DOHH2 (cell line): Measurements from ENCODE around the gene SMCR8.

Experiments used
- H3F3A ChIP-seq: fragments of 200-600 bp; sonication (generic), shearing (Covaris generic); 2 replicates; pipeline ENCODE4 v1.6.0; 2016; ENCODE audit warnings: antibody characterized with exemption, mild to moderate bottlenecking; ENCODE audit not compliant: control insufficient read depth, insufficient read depth
- H3K27ac ChIP-seq: fragments of 200-600 bp; sonication (generic); 2 replicates; pipeline ENCODE4 v1.5.1; 2014; ENCODE audit warnings: low read depth, mild to moderate bottlenecking, low read length, moderate library complexity
- H3K27me3 ChIP-seq: fragments of 200-600 bp; sonication (generic); 2 replicates; pipeline ENCODE4 v1.6.1; 2014; ENCODE audit warnings: mild to moderate bottlenecking, low read length, mixed read lengths; ENCODE audit not compliant: control insufficient read depth
- H3K36me3 ChIP-seq: fragments of 200-600 bp; sonication (generic); 2 replicates; pipeline ENCODE4 v1.6.1; 2014; ENCODE audit warnings: mild to moderate bottlenecking, low read length, moderate library complexity, mixed read lengths; ENCODE audit not compliant: control insufficient read depth
- H3K4me1 ChIP-seq: fragments of 200-600 bp; sonication (generic); 2 replicates; pipeline ENCODE4 v1.6.1; 2014; ENCODE audit warnings: mild to moderate bottlenecking, low read length, mixed read lengths; ENCODE audit not compliant: control insufficient read depth
- H3K4me2 ChIP-seq: fragments of 200-600 bp; sonication (generic); 2 replicates; pipeline ENCODE4 v1.6.0; 2014; ENCODE audit warnings: mild to moderate bottlenecking, low read length, moderate library complexity
- H3K4me3 ChIP-seq: fragments of 200-600 bp; sonication (generic); 2 replicates; pipeline ENCODE4 v1.5.1; 2014; ENCODE audit warnings: mild to moderate bottlenecking, low read length, mixed read lengths
- H3K79me2 ChIP-seq: fragments of 200-600 bp; sonication (generic); 2 replicates; pipeline ENCODE4 v1.6.1; 2014; ENCODE audit warnings: mild to moderate bottlenecking, low read length, mixed read lengths; ENCODE audit not compliant: control insufficient read depth
- H3K9me2 ChIP-seq: fragments of 200-600 bp; sonication (generic); replicated peaks from 2 replicates; pipeline ENCODE4 v1.6.1; 2014; ENCODE audit warnings: mild to moderate bottlenecking, low read length, mixed read lengths; ENCODE audit not compliant: control insufficient read depth
- H3K9me3 ChIP-seq: fragments of 200-600 bp; sonication (generic); 2 replicates; pipeline ENCODE4 v1.6.1; 2014; ENCODE audit warnings: antibody characterized with exemption, low read length, mixed read lengths; ENCODE audit not compliant: control insufficient read depth, insufficient read depth
- H4K20me1 ChIP-seq: fragments of 200-600 bp; sonication (generic); 2 replicates; pipeline ENCODE4 v1.6.0; 2014; ENCODE audit warnings: low read depth, mild to moderate bottlenecking, antibody characterized with exemption, low read length, moderate library complexity; ENCODE audit not compliant: control insufficient read depth, insufficient read depth
- EZH2phosphoT487 ChIP-seq: fragments of 200-600 bp; sonication (generic); IDR thresholded peaks from 2 replicates; pipeline ENCODE4 v1.6.1; 2017; ENCODE audit warnings: borderline replicate concordance, mild to moderate bottlenecking, antibody characterized with exemption, low read length, moderate library complexity, mixed read lengths
- TF ChIP-seq, protein P1 (sequence below): fragments of 200-600 bp; sonication (generic); IDR thresholded peaks from one replicate; pipeline ENCODE4 v1.5.1; 2014; ENCODE audit warnings: antibody characterized with exemption, mild to moderate bottlenecking, low read depth, low read length; ENCODE audit not compliant: poor library complexity, severe bottlenecking

Gene SMCR8, protein sequence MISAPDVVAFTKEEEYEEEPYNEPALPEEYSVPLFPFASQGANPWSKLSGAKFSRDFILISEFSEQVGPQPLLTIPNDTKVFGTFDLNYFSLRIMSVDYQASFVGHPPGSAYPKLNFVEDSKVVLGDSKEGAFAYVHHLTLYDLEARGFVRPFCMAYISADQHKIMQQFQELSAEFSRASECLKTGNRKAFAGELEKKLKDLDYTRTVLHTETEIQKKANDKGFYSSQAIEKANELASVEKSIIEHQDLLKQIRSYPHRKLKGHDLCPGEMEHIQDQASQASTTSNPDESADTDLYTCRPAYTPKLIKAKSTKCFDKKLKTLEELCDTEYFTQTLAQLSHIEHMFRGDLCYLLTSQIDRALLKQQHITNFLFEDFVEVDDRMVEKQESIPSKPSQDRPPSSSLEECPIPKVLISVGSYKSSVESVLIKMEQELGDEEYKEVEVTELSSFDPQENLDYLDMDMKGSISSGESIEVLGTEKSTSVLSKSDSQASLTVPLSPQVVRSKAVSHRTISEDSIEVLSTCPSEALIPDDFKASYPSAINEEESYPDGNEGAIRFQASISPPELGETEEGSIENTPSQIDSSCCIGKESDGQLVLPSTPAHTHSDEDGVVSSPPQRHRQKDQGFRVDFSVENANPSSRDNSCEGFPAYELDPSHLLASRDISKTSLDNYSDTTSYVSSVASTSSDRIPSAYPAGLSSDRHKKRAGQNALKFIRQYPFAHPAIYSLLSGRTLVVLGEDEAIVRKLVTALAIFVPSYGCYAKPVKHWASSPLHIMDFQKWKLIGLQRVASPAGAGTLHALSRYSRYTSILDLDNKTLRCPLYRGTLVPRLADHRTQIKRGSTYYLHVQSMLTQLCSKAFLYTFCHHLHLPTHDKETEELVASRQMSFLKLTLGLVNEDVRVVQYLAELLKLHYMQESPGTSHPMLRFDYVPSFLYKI

DNA sequence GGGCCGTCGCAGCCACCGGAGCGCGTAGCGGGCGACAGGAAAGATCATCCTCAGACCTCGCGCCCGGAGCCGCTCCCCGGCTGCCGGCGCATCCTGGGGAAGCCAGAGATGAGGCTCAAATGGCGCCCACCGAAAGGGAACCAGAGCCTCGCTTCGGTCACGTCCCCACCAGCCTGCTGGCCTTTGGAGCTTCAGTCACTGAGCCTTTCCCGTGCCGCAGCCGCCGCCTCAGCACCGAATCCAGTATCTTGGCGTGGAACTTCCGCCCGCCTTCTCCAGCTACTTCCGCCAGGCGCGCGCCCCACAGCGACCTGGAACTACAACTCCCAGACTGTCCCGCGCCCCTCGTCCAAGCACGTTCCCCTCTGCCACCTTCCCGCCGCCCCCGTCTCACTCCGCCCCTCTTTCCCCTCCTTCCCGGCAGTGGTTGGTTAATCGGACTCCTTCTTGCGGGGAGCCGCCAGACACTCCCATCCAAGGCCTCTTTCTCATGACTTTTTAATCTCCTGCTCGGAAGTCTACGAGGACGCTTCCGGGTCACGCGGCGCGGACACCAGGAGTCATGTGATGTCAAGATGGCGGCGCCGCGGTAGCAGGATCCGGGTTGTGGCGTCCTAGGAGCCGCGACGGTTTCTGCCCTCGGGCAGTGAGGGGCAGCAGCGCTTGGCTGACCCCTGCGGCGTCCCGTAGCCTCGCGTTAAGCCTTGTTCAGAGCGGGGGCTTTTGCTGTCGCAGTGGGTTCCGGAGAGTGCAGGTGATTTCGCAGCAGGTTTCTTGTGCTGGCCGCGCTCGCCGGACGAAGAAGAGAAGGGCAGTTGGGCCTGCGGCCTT lies at the start of gene SMCR8, which contains the start of gene TOP3A:
SMCR8 (plus strand) TSS at position 563 of the 831 bp plus-strand sequence. CDS start 497 bp downstream, outside the sequence.
TOP3A (minus strand) TSS at position 264 of the 831 bp plus-strand sequence; CDS start at position 48, 216 bp downstream.
- Histone ChIP-seq H3K9me2 (no peaks in the 10 kb centered on the region), H3K4me2 (peak within 1 kb of the TSS; percentile 70), H3K27ac (peak within 1 kb of the TSS; percentile 81), H3K4me3 (peak within 1 kb of the TSS; percentile 94), H3K27me3 (no peaks in the 10 kb centered on the region), H3K4me1 (peaks cover 52% of the 10 kb centered on the region), H3F3A (no peaks in the 10 kb centered on the region), H4K20me1 (peaks cover 19% of the 10 kb centered on the region; the same call in 1 of the 2 replicates), H3K36me3 (peaks cover 75% of the 10 kb centered on the region), H3K79me2 (peaks cover 96% of the 10 kb centered on the region), H3K9me3 (no peaks in the 10 kb centered on the region)
- TF ChIP-seq EZH2phosphoT487 = no peak
- TF ChIP-seq, protein P1, sequence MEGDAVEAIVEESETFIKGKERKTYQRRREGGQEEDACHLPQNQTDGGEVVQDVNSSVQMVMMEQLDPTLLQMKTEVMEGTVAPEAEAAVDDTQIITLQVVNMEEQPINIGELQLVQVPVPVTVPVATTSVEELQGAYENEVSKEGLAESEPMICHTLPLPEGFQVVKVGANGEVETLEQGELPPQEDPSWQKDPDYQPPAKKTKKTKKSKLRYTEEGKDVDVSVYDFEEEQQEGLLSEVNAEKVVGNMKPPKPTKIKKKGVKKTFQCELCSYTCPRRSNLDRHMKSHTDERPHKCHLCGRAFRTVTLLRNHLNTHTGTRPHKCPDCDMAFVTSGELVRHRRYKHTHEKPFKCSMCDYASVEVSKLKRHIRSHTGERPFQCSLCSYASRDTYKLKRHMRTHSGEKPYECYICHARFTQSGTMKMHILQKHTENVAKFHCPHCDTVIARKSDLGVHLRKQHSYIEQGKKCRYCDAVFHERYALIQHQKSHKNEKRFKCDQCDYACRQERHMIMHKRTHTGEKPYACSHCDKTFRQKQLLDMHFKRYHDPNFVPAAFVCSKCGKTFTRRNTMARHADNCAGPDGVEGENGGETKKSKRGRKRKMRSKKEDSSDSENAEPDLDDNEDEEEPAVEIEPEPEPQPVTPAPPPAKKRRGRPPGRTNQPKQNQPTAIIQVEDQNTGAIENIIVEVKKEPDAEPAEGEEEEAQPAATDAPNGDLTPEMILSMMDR = no peak

DNA sequence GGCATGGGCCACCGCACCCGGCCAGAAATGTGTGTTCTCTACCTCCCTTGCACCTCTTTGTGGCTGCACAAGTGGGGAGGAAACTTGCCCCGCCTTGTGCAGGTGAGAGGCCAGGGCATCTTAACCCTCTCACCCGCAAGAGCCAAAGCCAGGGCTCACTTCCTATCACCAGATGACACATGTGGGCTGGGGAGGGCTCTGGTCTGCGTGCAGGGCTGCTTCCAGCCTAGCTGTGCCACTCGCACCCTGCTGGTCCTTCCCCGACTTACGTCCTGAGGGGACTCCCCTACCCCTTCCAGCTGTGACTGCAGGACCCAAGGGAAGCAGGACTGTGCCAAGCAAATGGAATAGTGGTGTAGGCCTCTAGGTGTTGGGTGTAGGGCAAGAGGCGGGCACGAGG lies 47.7 kb upstream of the SMCR8 start:
- H3K79me2 ChIP-seq = no peaks in the 10 kb centered on the region
- no peaks in the 10 kb centered on the region for H3K9me2 ChIP-seq
- no peak overlapping the region for H3K27ac ChIP-seq
- no peaks in the 10 kb centered on the region for H3K9me3 ChIP-seq
- H3K4me1 ChIP-seq = no peaks in the 10 kb centered on the region
- H3F3A ChIP-seq = no peaks in the 10 kb centered on the region; the same call in 1 of the 2 replicates
- TF ChIP-seq EZH2phosphoT487 = no peak
- no peak overlapping the region for H3K4me3 ChIP-seq
- no peaks in the 10 kb centered on the region for H3K27me3 ChIP-seq
- no peak overlapping the region for H3K4me2 ChIP-seq
- peaks cover 2% of the 10 kb centered on the region; the same call in 1 of the 2 replicates for H3K36me3 ChIP-seq
- no peaks in the 10 kb centered on the region for H4K20me1 ChIP-seq

DNA sequence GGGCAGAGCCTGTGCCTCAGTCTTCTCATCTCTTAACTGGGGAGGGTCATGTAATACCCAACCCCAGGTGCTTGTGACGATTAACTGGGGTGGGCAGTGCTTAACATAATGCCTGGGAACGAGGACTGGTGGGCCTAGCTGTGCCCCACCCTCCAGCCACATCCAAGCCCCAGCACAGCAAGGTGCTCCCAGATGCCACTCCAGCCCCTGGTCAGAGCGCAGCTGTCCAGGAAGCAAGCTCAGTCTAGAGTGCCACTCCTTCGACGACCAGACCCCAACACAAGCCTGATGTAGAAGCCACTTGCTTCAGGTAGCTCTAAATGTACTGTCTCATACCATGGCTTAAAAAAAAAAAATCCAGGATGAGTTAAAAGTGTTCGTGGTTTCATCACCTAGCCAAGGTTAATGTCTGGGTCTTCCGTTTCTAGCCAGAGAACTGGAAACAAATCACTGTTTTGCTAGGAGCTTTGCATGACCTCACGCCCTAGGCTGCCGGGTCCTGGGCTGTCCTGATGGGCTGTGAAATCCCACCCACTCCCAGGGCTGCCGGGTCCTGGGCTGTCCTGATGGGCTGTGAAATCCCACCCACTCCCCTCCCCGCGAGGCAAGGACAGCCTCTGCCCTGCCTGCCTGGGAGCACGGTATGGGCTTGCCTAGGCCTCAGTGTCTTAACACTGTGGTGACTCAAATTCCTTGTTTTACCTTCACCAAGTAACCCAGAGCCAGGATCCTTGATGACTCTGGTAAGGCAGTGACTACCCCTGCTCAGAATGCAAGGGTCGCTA lies 47.0 kb upstream of the SMCR8 start:
- no peaks in the 10 kb centered on the region for H3K9me3 ChIP-seq
- H3K4me1 ChIP-seq = no peaks in the 10 kb centered on the region
- H3K36me3 ChIP-seq = peaks cover 5% of the 10 kb centered on the region
- no peaks in the 10 kb centered on the region; the same call in 1 of the 2 replicates for H3F3A ChIP-seq
- H3K4me2 ChIP-seq = no peak overlapping the region
- no peak overlapping the region for H3K4me3 ChIP-seq
- H4K20me1 ChIP-seq = no peaks in the 10 kb centered on the region
- no peaks in the 10 kb centered on the region for H3K79me2 ChIP-seq
- no peak for TF ChIP-seq EZH2phosphoT487
- TF ChIP-seq, protein P1 = no peak
- H3K27ac ChIP-seq = no peak overlapping the region
- no peaks in the 10 kb centered on the region for H3K9me2 ChIP-seq
- no peaks in the 10 kb centered on the region for H3K27me3 ChIP-seq
